ENCODE measurements around the gene PNMA8A. TPM values are rescaled to one million over a fixed set of nuclear protein-coding genes. Genes with fewer than 3 reads are reported as not detected.

The PNMA8A gene
- total RNA-seq, 1 experiment from 2014 or later: not detected

GRCh38 chr19:46449228-46449627 lies 22.1 kb downstream of the PNMA8A start:
- ChIA-PET RAD21 (ENCODE audit: low non-redundant PET in 1 of 2, low total read pairs in 2 of 2, uncharacterized antibody in 2 of 2, unreplicated experiment in 2 of 2) (no interaction called here), CTCF (no interaction called here), POLR2A (no interaction called here)
- Histone ChIP-seq H3K9ac (ENCODE audit: low read length) (no peak overlapping the region), H3K4me3 (replicated peaks in 1 of 2; ENCODE audit: low read depth in 1 of 2, low read length in 2 of 2) (no peak overlapping the region), H4K20me1 (ENCODE audit: insufficient read depth) (no peaks in the 10 kb centered on the region), H2AFZ (ENCODE audit: low read depth, low read length, poor library complexity, severe bottlenecking) (no peak overlapping the region), H3K27ac (ENCODE audit: low read depth, low read length) (no peak overlapping the region), H3K79me2 (ENCODE audit: insufficient read depth, low read length) (no peaks in the 10 kb centered on the region), H3K9me2 (ENCODE audit: insufficient read depth) (no peaks in the 10 kb centered on the region), H3K36me3 (ENCODE audit: control insufficient read depth in 1 of 2, insufficient read depth in 2 of 2, low read length in 2 of 2) (no peaks in the 10 kb centered on the region), H3K9me3 (ENCODE audit: control insufficient read depth in 1 of 2, insufficient read depth in 1 of 2, low read depth in 1 of 2, low read length in 2 of 2) (no peaks in the 10 kb centered on the region), H3K4me2 (ENCODE audit: low read length) (no peak overlapping the region), H3K4me1 (ENCODE audit: control insufficient read depth in 1 of 2, insufficient read depth in 2 of 2, low read length in 2 of 2) (no peaks in the 10 kb centered on the region), H3K27me3 (ENCODE audit: insufficient read depth, low read length) (no peaks in the 10 kb centered on the region)
- ATAC-seq (no peak), DNase-seq (ENCODE audit: low read depth, low spot score) (no peak)
- intact Hi-C loops (cut with micrococcal nuclease): no loop called here
- TF ChIP-seq ELF1 (IDR thresholded peaks at IDR 0.05; ENCODE audit: borderline replicate concordance, low read depth) (no peak), RAD21 (IDR thresholded peaks at IDR 0.05; ENCODE audit: low read depth) (no peak), ATF3 (IDR thresholded peaks at IDR 0.05) (no peak), EGR1 (IDR thresholded peaks at IDR 0.05; ENCODE audit: low read depth) (no peak), YY1 (IDR thresholded peaks at IDR 0.05; ENCODE audit: extremely low read depth, insufficient replicate concordance, low read depth, low read length) (no peak), CEBPB (IDR thresholded peaks at IDR 0.05; ENCODE audit: low read depth) (no peak), FOSL1 (IDR thresholded peaks at IDR 0.05; ENCODE audit: low read depth) (no peak), EZH2 (IDR thresholded peaks at IDR 0.05) (no peak), REST (IDR thresholded peaks at IDR 0.05; ENCODE audit: low read depth) (no peak), SRF (IDR thresholded peaks at IDR 0.05; ENCODE audit: low read depth) (no peak), POLR2AphosphoS5 (IDR thresholded peaks at IDR 0.05; ENCODE audit: low read depth, low read length) (no peak), CBX3 (IDR thresholded peaks at IDR 0.05; ENCODE audit: low read depth) (no peak), TCF7L2 (IDR thresholded peaks at IDR 0.05; ENCODE audit: borderline replicate concordance, extremely low read depth, insufficient read depth, insufficient read length) (no peak), MAX (IDR thresholded peaks at IDR 0.05) (no peak)
- BruUV-seq (replicated peaks): no TSS peak
